Stimulated activated CD4-positive, alpha-beta T cell treated with anti-CD3 and anti-CD28 coated beads, TNF-alpha, amount 100 ng/mL, for 24 hours (primary cell): ENCODE results near the gene HERC2.
"Not testable (repeated sequence)": the region's sequence is repeated elsewhere in the genome, so short reads cannot be mapped to it uniquely, and the experiment has no call there.

Experiments
- DNase-seq, 3 experiments: peaks; one replicate each; pipeline ENCODE4 v3.0.0-alpha.2; 2020; ENCODE audit warnings: low read depth in 3 of 3

HERC2 gene

GRCh38 chr15:28182216-28182615 lies 139.8 kb downstream of the HERC2 start:
- DNase-seq: no peak

DNA sequence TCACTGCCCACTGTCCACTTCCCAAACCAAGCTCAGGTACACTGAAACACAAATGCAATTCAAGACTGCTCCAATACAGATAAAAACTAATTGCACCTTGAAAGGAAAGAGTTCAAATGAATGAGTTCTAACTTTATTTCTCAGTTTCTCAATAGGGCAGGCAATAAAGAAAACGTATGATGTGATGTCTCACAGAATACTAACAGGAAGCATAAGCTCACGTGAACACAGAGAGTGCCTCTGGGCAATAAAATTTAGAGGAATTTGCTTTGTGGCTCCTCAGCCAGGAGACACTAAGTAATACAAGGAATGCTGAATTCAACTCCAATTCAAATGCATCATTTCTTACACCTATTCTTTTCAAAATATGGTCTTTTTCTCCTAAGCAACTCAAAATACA lies 140.6 kb downstream of the HERC2 start:
- no peak for DNase-seq

DNA sequence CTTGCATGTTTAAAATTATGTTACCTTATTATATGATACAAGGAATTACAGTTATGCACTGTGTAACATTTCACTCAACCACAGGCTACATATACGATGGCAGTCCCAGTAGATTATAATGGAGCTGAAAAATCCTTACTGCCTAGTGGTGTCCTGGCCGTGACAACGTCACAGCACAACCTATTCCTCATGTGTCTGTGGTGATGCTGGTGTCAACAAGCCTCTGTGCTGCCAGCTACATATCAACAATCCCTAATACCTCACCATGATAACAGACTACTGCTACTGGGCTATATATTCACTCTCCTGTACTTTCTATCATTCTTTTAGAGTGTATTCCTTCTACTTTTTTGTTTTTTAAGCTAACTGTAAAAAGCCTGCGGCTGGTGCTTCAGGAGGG lies 142.7 kb downstream of the HERC2 start:
- DNase-seq: no peak

- DNase-seq: no peak
These were observed 143.3 kb downstream of the HERC2 start for GRCh38 chr15:28178727-28179126.

GRCh38 chr15:28178290-28178689 lies 143.7 kb downstream of the HERC2 start:
- no peak for DNase-seq

DNA sequence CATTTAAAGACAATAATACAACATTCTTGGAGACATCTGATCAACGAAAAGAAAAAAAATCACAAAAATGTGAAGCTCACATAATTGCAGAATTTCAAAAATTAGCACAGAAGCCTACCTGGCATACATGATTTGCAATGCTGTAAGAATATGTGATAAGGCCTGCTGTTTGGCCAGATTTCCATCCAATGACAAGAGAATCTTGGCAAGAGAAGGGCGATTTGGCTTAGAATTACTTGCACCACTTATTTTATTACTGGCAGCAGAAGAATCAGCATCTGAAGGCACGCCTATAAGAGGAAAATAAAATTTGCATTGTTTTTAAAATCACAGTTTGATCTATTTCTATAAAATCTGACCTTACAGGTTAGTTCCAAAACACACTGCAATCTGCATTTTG lies 152.6 kb downstream of the HERC2 start:
- DNase-seq: no peak

GRCh38 chr15:28168405-28169121 lies 153.4 kb downstream of the HERC2 start:
- not testable (repeated sequence) for DNase-seq

GRCh38 chr15:28167042-28167441 lies 154.9 kb downstream of the HERC2 start:
- DNase-seq: no peak

GRCh38 chr15:28165791-28166190 lies 156.2 kb downstream of the HERC2 start:
- no peak for DNase-seq

DNA sequence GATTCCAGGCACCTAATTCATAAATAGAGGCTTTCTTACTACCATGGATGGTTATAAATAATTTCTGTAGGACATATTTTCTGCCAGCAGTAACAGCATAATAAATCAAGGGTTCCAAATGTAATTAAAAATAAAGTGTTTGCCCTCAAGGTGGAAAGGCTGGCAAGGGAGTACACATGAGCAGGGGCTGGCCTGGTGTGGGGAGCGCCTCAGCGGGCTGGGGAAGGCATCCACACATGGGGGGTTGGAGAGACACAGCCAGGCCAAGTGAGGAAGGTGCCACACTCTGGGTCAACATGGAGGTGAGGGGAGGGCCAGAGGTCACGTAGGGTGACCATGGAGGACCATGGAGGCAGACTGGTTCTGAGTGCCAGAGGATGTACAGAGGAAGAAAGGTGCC lies 157.1 kb downstream of the HERC2 start:
- no peak for DNase-seq

DNA sequence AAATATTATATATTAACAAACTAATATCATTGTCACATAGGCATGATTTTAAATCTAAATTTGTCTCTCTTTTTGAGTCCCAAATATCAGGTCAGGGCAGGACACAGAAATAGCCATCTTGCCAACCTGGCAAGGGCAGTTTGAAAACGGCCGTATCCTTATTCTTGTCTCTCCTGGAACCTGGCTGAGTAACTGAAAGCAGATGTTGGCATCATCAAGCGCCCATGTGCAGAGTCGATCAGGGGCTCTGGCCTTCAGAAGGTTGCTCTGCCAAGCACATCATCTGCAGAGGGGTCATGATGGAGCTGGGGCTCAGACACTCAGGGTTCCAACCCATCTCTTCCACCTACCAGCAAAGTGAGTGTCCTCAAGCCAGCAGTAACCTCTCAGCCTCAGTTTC lies 167.7 kb downstream of the HERC2 start:
- DNase-seq: no peak

GRCh38 chr15:28153492-28154119 lies 168.4 kb downstream of the HERC2 start:
- no peak for DNase-seq

- DNase-seq: not testable (repeated sequence)
These were observed 169.4 kb downstream of the HERC2 start for GRCh38 chr15:28152538-28152923.

DNA sequence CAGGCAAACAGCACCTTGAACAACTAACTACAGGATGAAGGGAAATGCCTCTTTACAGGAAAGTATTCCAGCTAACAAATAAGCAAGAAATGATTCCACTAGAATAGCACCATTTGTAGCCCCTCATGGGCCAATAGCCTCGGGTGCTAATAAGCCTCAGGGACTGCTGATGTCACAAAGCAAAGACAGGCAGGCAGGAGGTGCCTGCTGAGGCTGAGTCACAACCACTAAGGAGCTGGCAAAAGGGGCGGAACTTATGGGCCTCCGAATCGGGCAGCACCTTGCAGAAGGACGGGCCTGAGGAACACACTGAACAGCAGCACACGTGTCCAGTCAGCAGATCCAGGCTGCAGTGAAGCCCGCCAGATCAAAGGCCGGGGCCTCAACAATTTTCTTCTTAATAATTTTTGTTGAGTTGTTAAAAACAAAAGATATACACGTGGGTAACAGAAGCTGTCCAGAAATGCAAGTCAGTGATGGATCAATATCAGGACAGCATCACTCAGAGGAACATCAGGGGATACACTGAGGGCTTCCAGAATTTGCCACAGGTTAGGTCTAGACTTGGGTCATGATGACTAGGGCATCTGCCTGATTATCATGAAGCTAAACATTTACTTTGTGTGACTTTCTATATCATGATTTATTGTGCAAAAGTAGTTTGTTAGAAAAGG lies 170.0 kb downstream of the HERC2 start:
- DNase-seq: not testable (repeated sequence)

DNA sequence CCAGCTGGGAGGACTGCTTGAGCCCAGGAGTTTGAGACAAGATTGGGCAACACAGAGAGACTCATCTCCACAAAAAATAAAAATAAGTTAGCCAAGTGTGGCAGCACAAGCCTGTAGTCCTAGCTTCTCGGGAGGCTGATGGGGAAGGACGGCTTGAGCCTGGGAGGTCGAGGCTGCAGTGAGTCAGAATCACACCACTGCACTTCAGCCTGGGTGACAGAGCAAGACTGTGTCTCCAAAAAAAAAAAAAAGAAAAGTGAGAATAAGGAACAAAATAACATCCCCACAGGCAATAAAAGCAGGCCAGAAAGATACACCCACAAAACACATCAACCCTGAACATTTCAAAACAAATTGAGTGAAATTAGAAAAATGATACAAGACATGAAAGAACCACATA lies 174.2 kb downstream of the HERC2 start:
- DNase-seq: no peak

DNA sequence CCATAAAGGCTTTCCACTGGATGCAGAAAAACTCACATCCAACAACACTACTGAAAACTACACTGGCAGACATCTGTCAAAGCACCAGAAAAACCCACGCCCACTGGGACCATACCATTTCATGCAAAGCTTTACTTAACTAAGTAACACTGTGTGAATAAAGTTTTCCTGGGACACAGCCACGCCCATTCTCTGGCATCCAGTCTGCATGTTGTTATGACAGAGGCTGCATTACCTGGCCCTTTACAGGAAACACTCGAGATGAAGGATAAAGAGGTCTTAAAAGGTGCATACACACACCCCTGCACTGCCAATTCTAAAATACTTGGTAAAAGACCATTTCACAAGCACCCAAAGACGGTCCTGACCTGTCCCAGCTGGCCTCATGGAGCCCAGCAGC lies 176.6 kb downstream of the HERC2 start:
- DNase-seq: not testable (repeated sequence)

GRCh38 chr15:28140062-28140461 lies 181.9 kb downstream of the HERC2 start:
- DNase-seq: no peak

GRCh38 chr15:28137408-28138039 lies 184.5 kb downstream of the HERC2 start:
- not testable (repeated sequence) for DNase-seq

DNA sequence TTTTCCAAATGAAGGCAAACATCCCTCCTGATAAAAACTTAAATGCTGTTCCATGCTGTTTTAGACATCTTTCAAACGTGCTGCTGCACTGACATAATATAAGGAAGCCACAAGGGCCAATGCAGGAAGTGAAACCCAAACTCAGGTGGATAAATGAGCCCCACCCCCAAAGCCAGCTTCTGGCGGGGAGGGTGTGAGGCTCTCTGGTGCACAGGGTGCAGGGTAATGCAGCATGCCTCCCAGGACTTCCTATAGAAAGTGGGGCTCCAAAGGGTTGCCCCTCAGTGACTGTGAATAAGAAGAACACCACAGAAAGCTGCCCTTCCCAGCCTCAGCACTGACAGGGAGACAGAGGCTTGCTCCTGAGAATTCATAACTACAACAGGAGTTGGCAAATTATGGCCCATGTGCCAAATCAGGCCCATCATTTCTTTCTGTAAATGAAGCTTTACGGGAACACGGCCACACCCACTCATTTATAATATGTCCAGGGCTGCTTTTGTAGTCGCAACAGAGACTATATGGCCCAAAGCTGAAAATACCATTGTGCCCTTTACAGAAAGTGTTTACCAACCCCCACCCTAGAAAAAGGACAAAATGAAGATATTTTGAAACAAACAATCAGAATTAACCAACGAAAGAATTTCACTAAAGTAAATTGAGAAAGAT lies 185.6 kb downstream of the HERC2 start:
- not testable (repeated sequence) for DNase-seq

DNA sequence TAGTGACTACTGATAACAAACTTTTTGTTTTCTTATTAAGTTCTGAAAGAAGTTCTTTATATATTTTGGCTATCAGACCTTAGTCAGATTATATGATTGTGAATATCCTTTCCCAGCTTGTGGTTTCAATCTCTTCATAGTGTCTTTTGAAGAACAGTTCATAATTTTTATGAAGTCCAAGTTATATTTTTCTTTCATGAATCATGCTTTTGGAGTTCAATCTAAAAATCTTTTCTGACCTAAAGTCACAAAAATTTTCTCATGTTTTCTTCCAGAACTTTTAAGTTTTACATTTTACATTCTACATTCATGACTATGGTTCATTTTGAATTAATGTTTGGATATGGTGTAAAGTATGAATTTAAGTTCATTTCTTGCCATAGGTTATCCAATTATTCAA lies 188.7 kb downstream of the HERC2 start:
- DNase-seq: no peak

DNA sequence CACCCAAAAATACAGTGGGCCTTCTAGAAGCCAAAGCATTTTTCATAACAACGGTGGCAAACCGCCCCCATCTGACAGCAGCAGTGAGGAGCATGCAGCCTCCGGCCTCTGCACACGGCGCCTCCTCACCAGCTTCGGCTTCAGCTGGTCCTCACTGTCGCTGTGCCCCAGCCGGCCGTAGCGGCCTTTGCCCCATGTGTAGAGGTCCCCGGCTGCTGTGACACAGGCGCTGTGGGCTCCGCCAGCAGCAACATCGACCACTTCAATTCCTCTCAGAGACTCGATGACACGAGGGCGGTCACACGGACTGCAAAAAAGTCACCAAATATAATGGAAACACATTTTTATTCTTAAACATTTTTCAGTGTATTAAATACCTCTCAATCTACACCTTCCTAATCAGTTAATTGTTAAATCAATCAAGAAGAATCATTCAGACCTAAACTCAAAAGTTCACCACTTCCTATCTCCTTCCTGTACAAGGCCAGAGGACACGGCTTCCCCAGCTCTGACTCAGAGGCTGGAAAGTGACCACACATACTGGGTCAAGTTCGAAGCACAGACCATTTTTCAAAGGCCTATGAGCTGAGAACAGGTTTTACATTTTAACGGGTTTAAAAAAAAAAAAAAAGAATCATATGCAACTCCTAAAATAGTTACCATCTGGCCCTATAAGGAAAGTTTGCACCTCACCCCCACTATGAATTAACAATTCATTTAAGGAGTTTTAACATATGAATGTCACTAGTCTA lies 189.3 kb downstream of the HERC2 start:
- no peak for DNase-seq
